Choroid plexus epithelial cell (primary cell): ENCODE data around the gene NUP88.

Source experiments
- DNase-seq: peaks from one replicate; pipeline ENCODE4 v3.0.0-alpha.2; 2010; ENCODE audit warnings: low read depth
- H3K4me3 ChIP-seq: 2 replicates; pipeline ENCODE4 v1.5.1; 2011; ENCODE audit warnings: low read depth, mild to moderate bottlenecking, control low read depth, low read length, moderate library complexity
- CTCF ChIP-seq: conservative IDR thresholded peaks from 2 replicates; pipeline ENCODE4 v1.5.1; 2011; ENCODE audit warnings: low read depth, mild to moderate bottlenecking, control low read depth, inconsistent platforms, low read length, moderate library complexity

Gene NUP88

GRCh38 chr17:5422505-5422904, 3.0 kb upstream of the NUP88 start:
- no peak for TF ChIP-seq CTCF
- no peak overlapping the region for H3K4me3 ChIP-seq

GRCh38 chr17:5419959-5420653, 644 bp upstream of the NUP88 start, which contains the start of gene RPAIN:
RPAIN (plus strand) TSS chr17:5420182; CDS start chr17:5420211, 29 bp downstream.
- DNase-seq = peak; percentile 91
- no peak for TF ChIP-seq CTCF
- H3K4me3 ChIP-seq = peak within 1 kb of the TSS; percentile 90

More at GRCh38 chr17:5422505-5422904, 3.0 kb upstream of the NUP88 start:
- peak; percentile 71 for DNase-seq

- DNase-seq = peak; percentile 56
- H3K4me3 ChIP-seq = peak overlapping the region; percentile 90
- no peak for TF ChIP-seq CTCF
Measured at GRCh38 chr17:5418858-5419355, 555 bp downstream of the NUP88 start.

- TF ChIP-seq CTCF = no peak
- no peak for DNase-seq
- no peak overlapping the region for H3K4me3 ChIP-seq
Measured at GRCh38 chr17:5416901-5417300, 2.6 kb downstream of the NUP88 start.

- peak; percentile 87 for DNase-seq
Measured at GRCh38 chr17:5413682-5414081, 5.8 kb downstream of the NUP88 start.

GRCh38 chr17:5410594-5411272, 8.7 kb downstream of the NUP88 start:
- no peak overlapping the region for H3K4me3 ChIP-seq
- DNase-seq = no peak
- TF ChIP-seq CTCF = no peak

More at GRCh38 chr17:5413682-5414081, 5.8 kb downstream of the NUP88 start:
- no peak overlapping the region for H3K4me3 ChIP-seq
- TF ChIP-seq CTCF = no peak
